GM13977 (cell line): ENCODE measurements around the gene CAMK2A.

Experiments used
- DNase-seq: peaks from one replicate; pipeline ENCODE4 v3.0.0; 2012; ENCODE audit warnings: low spot score
- CTCF ChIP-seq: IDR thresholded peaks from 2 replicates; pipeline ENCODE4 v1.5.1; 2012; ENCODE audit warnings: mild to moderate bottlenecking, control low read depth; ENCODE audit not compliant: insufficient read depth; ENCODE audit errors: extremely low read depth, missing control alignments
- in situ Hi-C: fragments of 300-500 bp; cut with MboI; formaldehyde crosslinking; loops from one replicate; pipeline ENCODE4 v1.12.0; 2022; ENCODE audit warnings: low sequenced_read_pairs, low pct_unique_long_range_greater_than_20kb, mixed read lengths, inconsistent platforms; ENCODE audit not compliant: unreplicated experiment

CAMK2A gene

DNA sequence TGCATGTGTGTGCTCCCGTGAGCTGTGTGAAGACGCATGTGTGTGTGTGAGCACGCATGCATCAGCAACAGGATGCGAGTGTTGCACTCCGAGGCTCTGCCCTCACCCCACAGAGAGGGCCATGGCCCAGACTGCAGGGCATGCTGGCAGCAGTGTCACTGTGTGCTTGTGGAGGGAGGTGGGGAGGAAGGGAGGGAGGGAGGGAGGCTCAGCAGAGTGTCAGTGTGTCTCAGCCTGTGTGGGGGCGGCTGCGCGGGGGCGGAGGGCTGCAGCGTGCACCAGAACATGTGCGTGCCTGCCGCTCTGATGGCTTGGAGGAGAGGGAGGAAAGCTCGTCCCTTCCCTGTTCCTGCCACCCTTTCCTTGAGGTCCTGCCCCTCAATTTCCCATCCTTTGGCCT lies 5.3 kb downstream of the CAMK2A start:
- DNase-seq, result no peak
- in situ Hi-C loops, result no loop called here
- TF ChIP-seq CTCF, result no peak

GRCh38 chr5:150283904-150284303 lies 5.7 kb downstream of the CAMK2A start:
- in situ Hi-C loops, result no loop called here
- no peak for TF ChIP-seq CTCF
- DNase-seq, result no peak

DNA sequence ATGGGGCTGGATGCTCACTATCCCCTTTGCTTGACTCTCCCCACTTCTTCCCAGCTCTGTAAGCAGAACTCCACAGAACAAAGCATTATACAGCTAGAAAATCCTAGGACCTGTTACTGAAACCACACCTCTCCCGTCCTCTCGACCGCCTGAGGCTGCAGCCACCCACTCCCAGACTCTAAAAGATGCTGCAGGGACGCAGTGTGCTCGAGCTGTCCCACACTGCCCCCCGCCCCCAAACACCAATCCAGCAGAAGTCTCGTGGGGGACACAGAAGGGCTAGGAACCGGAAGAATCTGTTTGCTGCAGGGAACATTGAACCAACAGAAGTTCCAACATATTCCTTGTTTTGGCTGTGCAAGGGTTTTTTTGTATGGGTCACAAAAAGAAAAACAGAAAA lies 7.6 kb downstream of the CAMK2A start:
- TF ChIP-seq CTCF, result no peak
- in situ Hi-C loops, result no loop called here
- DNase-seq, result no peak

DNA sequence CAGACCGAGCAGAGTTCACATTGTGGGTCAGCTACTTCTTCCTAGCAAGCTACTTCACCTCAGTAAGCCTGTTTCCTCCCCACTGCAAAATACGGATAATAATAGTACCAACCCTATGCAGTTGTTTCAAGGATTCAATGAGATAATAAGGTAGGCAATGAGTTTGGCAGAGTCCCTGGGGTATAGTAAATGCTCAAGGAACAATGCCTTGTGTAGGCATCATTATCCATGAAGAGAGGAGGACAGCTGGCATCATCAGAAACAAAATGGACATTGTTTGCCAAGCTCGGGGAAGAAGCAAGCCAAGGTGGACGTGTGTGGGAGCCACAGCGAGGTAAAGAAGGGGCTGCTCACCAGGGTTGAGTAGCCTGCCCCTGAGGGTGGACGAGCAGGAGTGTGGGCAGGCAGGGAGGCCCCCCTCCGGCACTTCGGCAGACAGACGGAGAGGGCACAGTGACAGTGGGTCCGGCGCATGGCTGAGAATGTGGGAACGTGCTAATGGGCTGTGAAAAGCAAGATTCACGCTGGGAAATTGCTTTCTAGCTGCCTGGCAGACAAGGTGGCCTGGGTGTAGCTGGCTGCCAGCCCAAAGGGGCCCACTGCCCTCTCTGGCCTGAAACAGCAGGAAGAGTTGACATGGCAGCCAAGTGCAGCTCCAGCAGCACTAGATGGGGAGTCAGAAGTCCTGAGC lies 10.1 kb downstream of the CAMK2A start:
- DNase-seq, result no peak
- in situ Hi-C loops, result no loop called here

GRCh38 chr5:150278916-150279315 lies 10.7 kb downstream of the CAMK2A start:
- no peak for TF ChIP-seq CTCF
- no peak for DNase-seq
- in situ Hi-C loops, result no loop called here

More for the DNA sequence above, 10.1 kb downstream of the CAMK2A start:
- TF ChIP-seq CTCF, result no peak

DNA sequence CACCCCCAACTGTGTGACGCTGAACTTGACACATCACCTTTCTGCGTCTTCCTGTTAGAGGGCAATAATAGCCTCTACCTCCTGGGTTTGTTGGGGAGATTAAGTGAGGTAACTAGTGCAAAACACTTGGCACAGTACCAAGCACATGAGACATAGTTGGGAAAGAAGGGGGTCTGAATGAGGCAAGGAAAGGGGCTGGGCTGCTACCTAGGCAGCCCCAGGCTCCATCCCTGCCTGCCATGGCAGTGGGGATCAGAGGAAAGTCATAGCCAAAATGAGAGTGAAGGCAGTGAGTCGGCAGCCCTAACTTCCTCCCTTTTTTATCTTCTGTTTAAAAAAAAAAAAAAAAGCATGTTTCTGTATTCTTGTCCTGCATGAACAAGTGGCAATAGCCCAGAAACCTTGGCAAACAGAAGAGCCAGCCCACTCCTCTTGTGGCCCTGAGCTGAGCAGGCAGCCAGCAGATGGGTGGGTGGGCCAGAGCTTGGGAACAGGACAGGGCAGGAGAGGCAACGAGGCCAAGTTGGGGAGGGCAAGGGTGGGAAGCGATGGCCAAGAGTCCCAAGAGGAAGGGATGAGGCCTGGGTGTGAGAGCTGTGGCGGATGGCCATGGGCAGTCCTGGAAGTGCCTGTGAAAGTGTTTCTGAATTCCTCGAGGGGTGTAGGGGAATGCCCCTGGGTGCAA lies 11.4 kb downstream of the CAMK2A start:
- no peak for TF ChIP-seq CTCF
- DNase-seq, result no peak
- in situ Hi-C loops, result no loop called here
